GM10847 (cell line): ENCODE results near the gene CDHR4.

Source experiments
- POLR2A ChIP-seq: IDR thresholded peaks from 2 replicates; pipeline ENCODE4 v1.6.1; 2011; ENCODE audit not compliant: insufficient read length; ENCODE audit errors: extremely low read depth

Gene CDHR4

GRCh38 chr3:49799761-49800160 is at the start of gene CDHR4:
Gene CDHR4, minus strand, starts transcription at chr3:49799873. Its CDS starts 61 bp downstream, at chr3:49799812.
- TF ChIP-seq POLR2A = no peak

DNA sequence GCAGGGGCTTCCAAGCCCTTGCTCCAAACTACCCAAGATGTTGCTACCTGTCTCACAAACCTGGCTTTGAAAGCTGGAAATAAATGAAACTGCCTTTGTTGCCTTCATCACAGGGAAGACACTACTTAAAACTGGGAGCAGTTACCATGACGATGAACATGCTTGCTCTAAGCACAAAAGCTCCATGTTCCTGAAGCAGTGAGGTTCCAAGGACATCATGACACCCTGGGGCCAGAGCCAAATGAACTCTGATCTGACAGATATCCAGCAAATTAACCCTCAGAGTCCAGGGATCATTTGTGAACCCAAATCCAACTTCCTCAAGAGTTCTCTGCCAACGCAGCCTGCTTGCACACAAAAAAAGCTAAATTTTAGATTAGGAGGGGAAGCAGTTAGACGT is 46.0 kb upstream of the CDHR4 start:
- TF ChIP-seq POLR2A = no peak

DNA sequence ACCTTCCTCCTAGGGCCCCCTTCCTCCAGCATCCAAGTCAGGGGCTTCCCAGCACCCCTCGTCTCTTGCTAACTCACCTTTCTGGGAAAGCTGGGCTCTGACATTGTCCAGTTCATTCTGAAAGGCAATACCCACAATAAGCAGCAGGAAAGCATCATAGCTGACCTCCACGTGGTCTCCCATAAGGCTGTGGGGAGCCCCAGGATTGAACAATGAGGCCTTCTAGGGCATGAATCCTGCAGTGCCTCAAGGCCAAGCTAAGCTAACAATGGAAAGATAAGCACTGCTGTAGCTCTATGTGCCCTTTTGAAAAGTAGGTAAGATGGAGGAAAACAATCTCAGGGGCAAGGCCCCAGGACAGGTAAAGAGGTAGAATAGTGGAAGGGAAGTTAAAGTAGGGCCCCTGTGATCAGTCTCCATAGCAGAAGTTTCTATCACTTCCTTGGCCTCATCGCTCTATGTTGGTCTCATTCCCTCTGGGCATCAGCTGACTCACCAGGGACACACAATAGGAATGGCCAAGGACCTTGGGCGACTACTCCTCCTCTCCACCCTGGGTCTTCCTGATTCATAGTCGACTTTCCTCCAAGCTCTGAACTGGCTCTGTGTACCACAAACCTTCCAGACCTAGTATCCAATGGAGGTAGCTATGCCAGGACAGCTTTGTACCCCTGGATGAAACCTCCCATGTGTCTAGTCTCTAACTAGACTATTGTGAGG is 45.0 kb upstream of the CDHR4 start:
- no peak for TF ChIP-seq POLR2A

DNA sequence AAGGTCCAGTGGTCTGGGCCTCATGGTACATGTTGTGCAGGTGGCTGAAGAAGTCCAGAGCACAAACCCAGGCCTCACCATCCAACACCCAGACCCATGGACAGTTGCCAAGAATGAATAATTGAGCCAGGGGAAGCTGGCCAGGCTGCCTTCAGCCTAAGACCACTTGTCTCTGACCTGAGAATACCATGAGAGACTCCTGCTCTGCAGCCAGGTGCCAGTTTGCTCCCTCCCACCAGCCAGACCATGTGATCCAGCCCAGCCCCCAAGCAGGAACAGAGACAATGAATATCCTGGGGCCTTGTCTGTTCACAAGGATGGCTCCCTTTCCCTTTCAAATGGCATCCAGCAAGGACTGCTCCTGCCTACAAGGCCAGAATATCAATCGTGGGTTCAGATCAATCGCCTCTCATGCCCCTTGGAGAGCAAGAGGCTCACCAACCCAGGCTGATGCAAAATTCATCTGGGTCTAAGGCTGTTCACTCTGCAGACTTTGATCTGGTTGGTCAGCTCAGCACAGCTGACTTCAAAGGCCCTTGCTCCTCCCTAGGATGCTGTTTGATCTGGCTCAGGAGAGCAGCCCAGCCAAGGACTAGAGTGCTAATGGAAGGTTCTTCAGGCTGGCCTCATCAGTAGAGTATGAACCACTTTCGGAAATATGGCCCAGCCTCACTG is 43.3 kb upstream of the CDHR4 start:
- no peak for TF ChIP-seq POLR2A

DNA sequence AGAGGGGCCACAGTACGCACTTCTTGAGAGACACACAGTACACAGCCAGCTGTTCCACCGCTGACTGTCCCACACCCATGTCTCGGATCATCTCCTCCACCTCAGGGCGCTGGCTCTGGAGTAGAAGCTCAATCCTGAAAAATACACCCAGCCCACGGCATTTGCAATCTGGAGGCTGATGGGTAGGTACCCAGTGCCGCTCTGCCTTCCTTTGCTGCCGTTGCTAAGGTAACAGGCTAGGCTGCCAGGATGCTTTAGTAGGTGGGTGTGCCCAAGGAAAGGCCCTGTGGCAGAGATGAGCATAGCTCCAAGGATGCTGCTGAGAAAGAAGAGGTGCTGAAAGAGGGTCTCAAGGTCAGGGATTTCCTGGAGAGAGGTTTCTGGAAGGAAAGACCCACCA is 42.1 kb upstream of the CDHR4 start:
- TF ChIP-seq POLR2A = no peak

GRCh38 chr3:49841126-49841696 is 41.5 kb upstream of the CDHR4 start:
- TF ChIP-seq POLR2A = no peak

GRCh38 chr3:49840388-49840787 is 40.7 kb upstream of the CDHR4 start:
- TF ChIP-seq POLR2A = no peak

DNA sequence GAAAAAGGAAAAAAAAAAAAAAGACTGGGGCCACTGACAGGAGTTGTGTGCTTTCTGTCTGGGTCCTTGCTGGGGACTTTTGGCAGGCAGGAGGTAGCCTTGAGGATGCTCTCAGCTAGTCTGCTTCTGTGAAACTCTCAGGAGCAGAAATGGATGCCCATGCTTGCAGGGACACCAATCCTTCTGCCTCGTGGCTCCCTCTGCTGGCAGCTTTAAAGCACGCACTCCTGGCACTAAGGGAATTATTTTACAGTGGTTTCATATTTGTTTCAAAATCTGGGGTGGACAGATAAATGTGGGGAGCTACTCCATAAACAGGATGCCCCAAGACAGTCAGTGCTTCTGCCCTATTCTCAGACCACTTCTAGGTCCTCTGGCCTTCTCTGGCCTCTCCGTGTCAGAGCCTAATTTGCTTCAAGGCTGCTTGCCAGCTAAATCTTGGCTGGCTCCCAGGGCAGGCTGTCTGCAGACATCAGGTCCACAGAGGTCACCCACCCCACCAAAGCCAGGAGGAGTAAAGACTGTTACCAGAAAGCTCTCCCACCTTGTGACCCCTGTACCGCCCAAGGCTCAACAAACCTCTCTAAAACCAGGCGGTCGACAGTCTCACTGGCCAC is 39.6 kb upstream of the CDHR4 start:
- TF ChIP-seq POLR2A = no peak

DNA sequence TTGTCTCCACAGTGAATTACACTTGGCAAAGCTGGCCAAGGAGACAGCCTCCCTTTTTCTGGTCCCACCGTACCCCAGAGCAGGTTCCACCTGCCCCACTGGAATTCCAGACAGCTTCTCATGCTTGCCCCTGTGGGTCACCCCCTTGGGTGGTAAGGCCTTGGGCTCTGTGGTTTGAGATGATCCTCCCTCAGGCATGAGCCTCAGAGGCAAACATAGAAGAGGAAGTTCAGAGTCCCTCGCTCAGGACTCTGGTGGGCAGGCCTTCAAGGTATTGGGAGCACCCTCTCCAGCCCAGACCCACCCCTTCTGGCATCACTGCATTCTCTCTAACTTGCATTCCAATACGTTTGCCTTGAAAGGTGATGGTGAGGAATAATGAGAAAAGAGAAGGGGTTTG is 31.7 kb upstream of the CDHR4 start:
- no peak for TF ChIP-seq POLR2A

- TF ChIP-seq POLR2A = no peak
These were observed 26.3 kb upstream of the CDHR4 start for GRCh38 chr3:49826016-49826415.

GRCh38 chr3:49813497-49814174 is 14.0 kb upstream of the CDHR4 start, which contains the start of gene UBA7:
Gene UBA7, minus strand, starts transcription at chr3:49813953. Its CDS starts 166 bp downstream, at chr3:49813787.
- no peak for TF ChIP-seq POLR2A

GRCh38 chr3:49812916-49813496 is 13.3 kb upstream of the CDHR4 start:
- TF ChIP-seq POLR2A = no peak

- TF ChIP-seq POLR2A = no peak
These were observed 7.9 kb upstream of the CDHR4 start for GRCh38 chr3:49807431-49808114.

DNA sequence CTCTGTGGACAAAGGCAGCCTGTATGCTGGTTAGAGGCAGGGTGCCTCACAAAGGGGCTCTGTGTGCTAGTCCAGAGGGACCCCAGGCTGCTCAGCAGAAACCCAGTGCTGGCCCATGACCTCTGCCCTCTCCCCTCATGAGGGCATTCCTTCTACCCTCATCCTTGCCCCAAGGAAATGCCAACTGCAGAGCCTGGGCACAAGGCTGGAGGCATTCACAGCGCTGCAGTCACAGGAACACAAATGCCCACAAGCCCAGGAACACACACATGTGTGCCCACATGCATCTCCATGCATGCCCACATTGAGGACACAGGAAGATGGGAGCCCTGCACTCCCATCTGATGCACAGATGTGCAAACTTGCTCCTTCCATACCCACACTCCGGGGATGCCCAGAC is 7.2 kb upstream of the CDHR4 start:
- TF ChIP-seq POLR2A = no peak

GRCh38 chr3:49805897-49806701 is 6.4 kb upstream of the CDHR4 start:
- no peak for TF ChIP-seq POLR2A
